ENCODE measurements around the gene BRIX1.

Gene BRIX1

DNA sequence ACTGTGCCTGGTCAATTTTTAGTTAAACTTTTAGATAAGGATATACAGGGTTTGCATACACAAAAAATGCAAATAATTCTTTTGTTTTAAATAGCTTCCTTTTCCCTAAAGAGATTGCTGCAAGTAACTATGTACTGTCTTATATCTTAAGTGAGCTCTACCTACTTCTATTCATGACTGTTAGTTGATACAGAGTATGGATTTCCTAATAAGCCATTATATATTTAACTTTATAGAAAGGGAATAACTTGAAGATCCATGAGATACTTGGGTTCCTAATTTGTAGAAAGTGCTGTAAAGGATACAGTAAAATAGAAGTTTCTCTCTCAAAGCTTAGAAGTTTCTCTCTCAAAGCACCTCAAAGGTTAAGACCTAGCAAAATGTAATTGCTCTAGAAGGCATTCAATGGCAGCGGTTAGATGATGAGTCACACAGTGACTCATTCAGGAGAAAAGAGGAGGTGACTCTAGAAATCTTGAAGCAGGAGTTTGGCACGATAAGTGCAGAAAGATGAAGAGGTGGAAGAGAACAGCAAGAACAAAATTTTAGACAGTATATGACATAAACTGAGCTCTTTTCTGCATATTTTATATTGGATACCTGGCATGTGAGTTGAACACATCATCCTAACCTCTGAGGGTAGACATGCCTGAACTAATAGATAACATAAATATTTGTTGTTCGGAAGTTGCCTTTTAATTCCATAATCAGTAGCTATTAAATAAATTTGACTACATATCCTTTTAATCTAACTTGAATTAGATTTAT is 8.4 kb downstream of the BRIX1 start:
- no peak for TF ChIP-seq CTCF (IDR thresholded peaks at IDR 0.05; ENCODE audit: low read depth, low read length)
- no peak overlapping the region for H3K4me3 ChIP-seq (replicated peaks in 1 of 2; ENCODE audit: low read depth in 2 of 2, low read length in 2 of 2)
- DNase-seq (ENCODE audit: low read depth in 2 of 2) = peak; percentile 76 to 87

GRCh38 chr5:34924462-34924765 is 8.9 kb downstream of the BRIX1 start:
- no peak for DNase-seq (ENCODE audit: low read depth in 2 of 2)
- no peak overlapping the region for H3K4me3 ChIP-seq (replicated peaks in 1 of 2; ENCODE audit: low read depth in 2 of 2, low read length in 2 of 2)
- TF ChIP-seq CTCF (IDR thresholded peaks at IDR 0.05; ENCODE audit: low read depth, low read length) = no peak

DNA sequence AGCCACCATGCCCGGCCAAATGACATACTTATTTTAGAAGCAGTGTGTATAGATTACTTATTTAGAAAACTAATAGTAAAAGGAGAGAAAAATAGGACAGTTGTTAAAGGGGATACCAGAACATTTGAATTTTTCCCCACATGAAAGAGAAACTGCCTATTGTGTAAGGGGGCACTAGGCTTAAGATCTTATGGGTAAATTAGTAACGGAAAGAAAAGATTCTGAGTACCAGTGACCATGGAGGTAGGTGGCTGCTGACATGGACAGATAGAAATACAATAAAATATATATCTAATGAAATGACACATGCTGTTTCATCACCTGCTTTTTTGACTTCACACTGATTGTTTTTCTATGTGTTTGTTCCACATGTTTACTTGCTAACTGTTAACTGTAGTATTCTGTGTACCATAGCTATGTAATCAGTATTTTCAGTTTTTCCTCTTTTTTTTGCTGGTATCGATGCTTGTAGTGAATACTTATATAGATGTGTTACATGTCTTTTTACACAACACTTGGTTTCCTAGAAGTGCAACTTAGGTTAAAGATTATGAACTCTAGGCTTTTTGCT is 10.9 kb downstream of the BRIX1 start:
- DNase-seq (ENCODE audit: low read depth in 2 of 2) = no peak
- no peak overlapping the region for H3K4me3 ChIP-seq (replicated peaks in 1 of 2; ENCODE audit: low read depth in 2 of 2, low read length in 2 of 2)
- no peak for TF ChIP-seq CTCF (IDR thresholded peaks at IDR 0.05; ENCODE audit: low read depth, low read length)

GRCh38 chr5:34927785-34928184 is 12.3 kb downstream of the BRIX1 start:
- DNase-seq (ENCODE audit: low read depth in 2 of 2) = no peak
- no peak overlapping the region for H3K4me3 ChIP-seq (replicated peaks in 1 of 2; ENCODE audit: low read depth in 2 of 2, low read length in 2 of 2)
- no peak for TF ChIP-seq CTCF (IDR thresholded peaks at IDR 0.05; ENCODE audit: low read depth, low read length)

DNA sequence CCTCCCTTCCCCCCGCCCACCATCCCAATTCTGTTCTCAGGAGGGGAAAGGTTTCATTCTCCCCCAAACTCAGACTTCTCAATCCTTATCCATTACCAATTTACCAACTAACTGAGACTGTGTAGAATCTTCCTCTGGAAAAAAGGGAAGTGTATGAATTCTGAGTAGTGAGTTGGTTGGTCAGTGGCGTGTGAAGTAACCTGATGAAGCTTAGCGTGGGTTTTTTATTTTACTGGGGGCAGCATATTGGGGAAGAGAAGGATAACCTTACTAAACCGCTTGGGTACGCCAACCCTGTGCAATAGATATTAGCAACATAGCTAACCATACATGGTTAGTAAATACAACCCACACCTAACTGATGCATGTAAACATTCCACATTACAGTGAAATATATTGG is 12.8 kb downstream of the BRIX1 start:
- H3K4me3 ChIP-seq (replicated peaks in 1 of 2; ENCODE audit: low read depth in 2 of 2, low read length in 2 of 2) = no peak overlapping the region
- DNase-seq (ENCODE audit: low read depth in 2 of 2) = no peak
- no peak for TF ChIP-seq CTCF (IDR thresholded peaks at IDR 0.05; ENCODE audit: low read depth, low read length)

DNA sequence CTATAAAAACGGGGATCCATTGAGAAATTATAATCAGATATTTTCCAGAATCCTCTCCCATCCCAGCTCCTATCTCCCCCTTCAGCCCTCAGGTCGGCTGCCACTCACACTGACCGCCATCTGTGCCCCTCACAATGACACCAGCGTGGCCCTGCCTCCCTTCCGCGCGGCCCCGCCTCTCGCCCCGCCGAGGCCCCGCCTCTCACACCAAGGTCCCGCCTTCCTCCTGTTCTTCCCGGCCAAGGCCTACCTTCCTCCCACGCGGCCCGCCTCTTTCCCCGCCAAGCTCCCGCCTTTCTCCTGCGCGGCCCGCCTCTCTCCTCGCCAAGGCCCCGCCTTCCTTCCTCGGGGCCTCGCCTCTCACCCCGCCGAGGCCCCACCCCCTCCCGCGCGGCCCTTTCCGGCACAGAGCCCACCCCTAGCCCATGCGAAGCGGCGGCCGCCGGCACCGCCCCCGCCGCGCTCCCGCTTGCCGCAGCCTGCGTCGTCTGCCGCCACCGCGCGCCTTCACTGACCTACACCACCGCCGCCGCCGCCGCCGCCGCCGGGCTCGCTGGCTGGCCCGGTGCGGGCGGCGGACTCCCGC is 13.7 kb downstream of the BRIX1 start, which contains the start of gene DNAJC21:
DNAJC21 (plus strand) TSS at position 426 of the 586 bp plus-strand sequence. CDS start 261 bp downstream, outside the sequence.
- H3K4me3 ChIP-seq (replicated peaks in 1 of 2; ENCODE audit: low read depth in 2 of 2, low read length in 2 of 2) = peak within 1 kb of the TSS; percentile 78 to 81
- peak; percentile 96 to 98 for DNase-seq (ENCODE audit: low read depth in 2 of 2)
- no peak for TF ChIP-seq CTCF (IDR thresholded peaks at IDR 0.05; ENCODE audit: low read depth, low read length)
